Measurements from ENCODE around the gene CHGA. TPM values are rescaled to one million over a fixed set of nuclear protein-coding genes. Genes with fewer than 3 reads are reported as not detected.

Gene CHGA
- total RNA-seq, 1 donor from 2014 or later: not detected

- intact Hi-C loops (cut with micrococcal nuclease): no loop called here
- Mint-ChIP-seq H3K4me3 (no peak overlapping the region), H3K27me3 (peaks cover 19% of the 10 kb centered on the region), H3K36me3 (ENCODE audit: low read depth) (no peaks in the 10 kb centered on the region), H3K27ac (no peak overlapping the region), H3K4me1 (no peaks in the 10 kb centered on the region), H3K9me3 (peaks cover 5% of the 10 kb centered on the region)
- no peak for TF ChIP-seq CTCF (IDR thresholded peaks at IDR 0.05)
- DNase-seq: no peak
- ChIA-PET POLR2A (no interaction called here), CTCF (no interaction called here)
- no peak for ATAC-seq (ENCODE audit: low read depth)
Measured at GRCh38 chr14:92888896-92889295, 34.1 kb upstream of the CHGA start.

GRCh38 chr14:92890830-92891588 is 31.9 kb upstream of the CHGA start:
- no peak for TF ChIP-seq CTCF (IDR thresholded peaks at IDR 0.05)
- Mint-ChIP-seq H3K4me3 (no peak overlapping the region), H3K27ac (no peak overlapping the region), H3K27me3 (peaks cover 22% of the 10 kb centered on the region), H3K36me3 (ENCODE audit: low read depth) (no peaks in the 10 kb centered on the region), H3K9me3 (peaks cover 5% of the 10 kb centered on the region), H3K4me1 (no peaks in the 10 kb centered on the region)
- no peak for ATAC-seq (ENCODE audit: low read depth)
- ChIA-PET CTCF (no interaction called here), POLR2A (no interaction called here)
- DNase-seq: no peak
- intact Hi-C loops (cut with micrococcal nuclease): no loop called here

- Mint-ChIP-seq H3K36me3 (ENCODE audit: low read depth) (no peaks in the 10 kb centered on the region), H3K27me3 (peaks cover 27% of the 10 kb centered on the region), H3K27ac (no peak overlapping the region), H3K4me3 (no peak overlapping the region), H3K9me3 (peaks cover 5% of the 10 kb centered on the region), H3K4me1 (no peaks in the 10 kb centered on the region)
- ChIA-PET POLR2A (no interaction called here), CTCF (no interaction called here)
- no peak for ATAC-seq (ENCODE audit: low read depth)
- TF ChIP-seq CTCF (IDR thresholded peaks at IDR 0.05): no peak
- DNase-seq: no peak
- intact Hi-C loops (cut with micrococcal nuclease): no loop called here
Measured at GRCh38 chr14:92892589-92892988, 30.4 kb upstream of the CHGA start.

- Mint-ChIP-seq H3K36me3 (ENCODE audit: low read depth) (no peaks in the 10 kb centered on the region), H3K4me1 (peaks cover 2% of the 10 kb centered on the region), H3K4me3 (no peak overlapping the region), H3K9me3 (peaks cover 2% of the 10 kb centered on the region), H3K27ac (no peak overlapping the region), H3K27me3 (peaks cover 35% of the 10 kb centered on the region)
- intact Hi-C loops (cut with micrococcal nuclease): no loop called here
- ATAC-seq (ENCODE audit: low read depth): no peak
- TF ChIP-seq CTCF (IDR thresholded peaks at IDR 0.05): no peak
- POLR2A ChIA-PET: no interaction called here
- CTCF ChIA-PET: no interaction called here
- DNase-seq: no peak
Measured at GRCh38 chr14:92895352-92895878, 27.5 kb upstream of the CHGA start.

GRCh38 chr14:92897922-92898565 is 24.9 kb upstream of the CHGA start:
- no peak for ATAC-seq (ENCODE audit: low read depth)

More at GRCh38 chr14:92897922-92898565, 24.9 kb upstream of the CHGA start:
- peaks cover 2% of the 10 kb centered on the region for H3K9me3 Mint-ChIP-seq
- H3K36me3 Mint-ChIP-seq (ENCODE audit: low read depth): no peaks in the 10 kb centered on the region
- no peak for TF ChIP-seq CTCF (IDR thresholded peaks at IDR 0.05)
- peaks cover 42% of the 10 kb centered on the region for H3K27me3 Mint-ChIP-seq
- no peak overlapping the region for H3K4me3 Mint-ChIP-seq
- DNase-seq: no peak
- no peak overlapping the region for H3K27ac Mint-ChIP-seq
- intact Hi-C loops (cut with micrococcal nuclease): no loop called here
- POLR2A ChIA-PET: no interaction called here
- H3K4me1 Mint-ChIP-seq: peaks cover 2% of the 10 kb centered on the region
- CTCF ChIA-PET: no interaction called here

Measured in activated B cell treated with CpG ODN at 0.5 μM for 24 hours (primary cell).